Measurements from ENCODE around the gene SASH1. TPM values are rescaled to one million over a fixed set of nuclear protein-coding genes. Genes with fewer than 3 reads are reported as not detected.
A peak's percentile ranks its signal among the peaks of the same experiment; 100 is the strongest.

SASH1 gene
- total and polyA plus RNA-seq, 11 donors: 10.7 to 47.5 (median 28.2) TPM

DNA sequence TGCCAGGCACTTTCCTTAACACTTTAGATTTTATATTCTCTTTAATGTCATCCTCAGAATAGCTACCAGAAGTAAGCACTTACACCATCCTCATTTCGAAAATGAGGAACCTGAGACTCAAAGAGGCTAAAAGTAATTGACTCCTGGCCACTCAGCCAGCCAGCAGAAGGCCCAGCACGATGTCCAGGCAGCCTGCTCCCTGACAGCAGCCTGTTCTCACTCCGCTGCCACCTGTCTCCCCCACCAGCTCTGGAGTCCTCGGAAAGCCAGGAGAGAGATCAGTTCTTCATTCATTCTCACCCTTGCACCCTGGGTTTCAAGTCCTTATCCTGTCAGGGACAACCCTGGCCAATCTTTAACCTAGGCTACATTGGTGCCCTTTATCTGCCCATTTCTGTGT is 174.0 kb downstream of the SASH1 start:
- 54 to 75% (median 72%) methylated on average over 4 of the region's 4 CpGs for WGBS, 4 donors
- H3K4me3 ChIP-seq: no peak overlapping the region
- H3K4me1 ChIP-seq: peaks cover 0 to 93% (median 35%) of the 10 kb centered on the region in 12 donors
- peak overlapping the region in 3 of 12 donors; percentile 48 to 84 (median 56) for H3K27ac ChIP-seq
- peaks cover 0 to 65% (median 40%) of the 10 kb centered on the region in 9 donors for H3K36me3 ChIP-seq
- intact Hi-C loops (cut with DNase I): no loop called here
- no peaks in the 10 kb centered on the region for H3K27me3 ChIP-seq
- no peaks in the 10 kb centered on the region for H3K9me3 ChIP-seq
- DNase-seq (no peak), ATAC-seq (no peak)
- TF ChIP-seq, protein P1, sequence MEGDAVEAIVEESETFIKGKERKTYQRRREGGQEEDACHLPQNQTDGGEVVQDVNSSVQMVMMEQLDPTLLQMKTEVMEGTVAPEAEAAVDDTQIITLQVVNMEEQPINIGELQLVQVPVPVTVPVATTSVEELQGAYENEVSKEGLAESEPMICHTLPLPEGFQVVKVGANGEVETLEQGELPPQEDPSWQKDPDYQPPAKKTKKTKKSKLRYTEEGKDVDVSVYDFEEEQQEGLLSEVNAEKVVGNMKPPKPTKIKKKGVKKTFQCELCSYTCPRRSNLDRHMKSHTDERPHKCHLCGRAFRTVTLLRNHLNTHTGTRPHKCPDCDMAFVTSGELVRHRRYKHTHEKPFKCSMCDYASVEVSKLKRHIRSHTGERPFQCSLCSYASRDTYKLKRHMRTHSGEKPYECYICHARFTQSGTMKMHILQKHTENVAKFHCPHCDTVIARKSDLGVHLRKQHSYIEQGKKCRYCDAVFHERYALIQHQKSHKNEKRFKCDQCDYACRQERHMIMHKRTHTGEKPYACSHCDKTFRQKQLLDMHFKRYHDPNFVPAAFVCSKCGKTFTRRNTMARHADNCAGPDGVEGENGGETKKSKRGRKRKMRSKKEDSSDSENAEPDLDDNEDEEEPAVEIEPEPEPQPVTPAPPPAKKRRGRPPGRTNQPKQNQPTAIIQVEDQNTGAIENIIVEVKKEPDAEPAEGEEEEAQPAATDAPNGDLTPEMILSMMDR (IDR thresholded peaks at IDR 0.05): no peak
- TF ChIP-seq POLR2A (IDR thresholded peaks at IDR 0.05): no peak

DNA sequence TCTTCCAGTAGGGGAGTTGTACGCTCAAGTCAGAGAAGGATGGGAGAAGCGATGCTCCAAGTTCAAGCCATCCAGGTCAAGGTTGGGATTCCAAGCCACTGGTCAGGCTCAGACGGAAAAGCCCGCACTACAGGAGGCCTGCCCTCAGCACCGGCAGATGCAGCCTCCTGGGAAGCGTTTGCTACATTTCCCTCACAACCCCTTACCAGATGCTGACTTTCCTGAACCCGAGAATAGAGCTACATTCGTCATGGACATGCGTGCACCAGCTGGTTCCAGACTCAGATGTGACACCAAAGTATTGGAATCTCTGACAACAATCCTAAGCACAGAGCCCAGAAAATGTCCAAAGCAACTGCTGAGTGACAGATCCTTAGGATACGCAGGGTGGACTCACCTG is 174.8 kb downstream of the SASH1 start:
- Histone ChIP-seq H3K36me3 (peaks cover 0 to 73% (median 40%) of the 10 kb centered on the region in 9 donors), H3K9me3 (no peaks in the 10 kb centered on the region), H3K4me1 (peaks cover 0 to 93% (median 41%) of the 10 kb centered on the region in 12 donors), H3K27ac (peak overlapping the region in 7 of 12 donors; percentile 8 to 84 (median 44)), H3K27me3 (no peaks in the 10 kb centered on the region), H3K4me3 (no peak overlapping the region)
- 83 to 89% (median 84%) methylated on average over 9 to 10 of the region's 10 CpGs for WGBS, 4 donors
- peak in 1 of 4 donors; percentile 32 for ATAC-seq
- intact Hi-C loops (cut with DNase I): no loop called here
- no peak for TF ChIP-seq POLR2A (IDR thresholded peaks at IDR 0.05)
- TF ChIP-seq, protein P1 (IDR thresholded peaks at IDR 0.05): no peak
- DNase-seq: no peak

- TF ChIP-seq, protein P1 (IDR thresholded peaks at IDR 0.05): no peak
- no peak for TF ChIP-seq POLR2A (IDR thresholded peaks at IDR 0.05)
- Histone ChIP-seq H3K4me3 (no peak overlapping the region), H3K27me3 (no peaks in the 10 kb centered on the region), H3K36me3 (peaks cover 0 to 83% (median 40%) of the 10 kb centered on the region in 9 donors), H3K27ac (peak overlapping the region in 9 of 12 donors; percentile 8 to 84 (median 21)), H3K4me1 (peaks cover 0 to 93% (median 38%) of the 10 kb centered on the region in 12 donors), H3K9me3 (no peaks in the 10 kb centered on the region)
- peak in 2 of 5 donors; percentile 58 to 74 for DNase-seq
- WGBS, 4 donors: 63 to 75% (median 69%) methylated on average over 12 of the region's 12 CpGs
- ATAC-seq: peak; percentile 23 to 69 (median 50)
- intact Hi-C loops (cut with DNase I): no loop called here
These were observed 176.0 kb downstream of the SASH1 start for GRCh38 chr6:148518511-148519156.

DNA sequence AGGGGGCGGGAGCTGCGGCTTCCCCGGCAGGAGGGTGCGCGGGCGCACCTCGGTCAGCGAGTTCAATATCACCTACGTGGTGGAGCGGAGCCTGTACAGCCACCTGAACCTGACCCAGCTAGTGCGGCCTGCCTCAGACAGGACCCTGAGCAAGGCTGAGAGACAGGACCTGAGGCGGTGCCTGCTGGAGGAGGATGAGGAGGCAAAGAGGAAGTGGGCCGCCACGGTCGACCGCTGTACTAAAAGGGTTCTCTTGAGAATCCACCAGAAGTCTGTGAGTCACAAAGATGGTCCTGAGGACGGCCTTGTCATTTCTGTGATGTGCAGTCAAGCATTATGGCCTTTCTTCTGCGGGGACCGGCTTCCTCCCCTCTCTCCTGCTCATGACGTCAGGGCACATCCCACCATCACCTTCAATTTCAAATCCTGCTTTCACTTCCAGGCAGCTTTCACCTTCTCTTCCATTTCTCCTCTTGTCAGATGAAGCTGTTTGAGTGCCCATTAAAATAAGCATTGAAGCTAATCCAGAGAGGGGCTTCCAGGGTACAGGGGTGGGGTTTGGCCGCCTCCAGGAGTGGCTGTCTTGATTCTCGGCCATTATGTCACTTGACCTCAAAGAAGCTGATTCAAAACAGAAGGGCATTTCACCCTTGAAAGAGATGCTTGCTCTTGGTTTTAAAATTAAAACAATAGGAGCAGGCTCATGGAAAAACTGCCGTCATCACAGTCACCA is 177.6 kb downstream of the SASH1 start:
- ATAC-seq (peak in 2 of 4 donors; percentile 12 to 26), DNase-seq (peak in 1 of 5 donors; percentile 61)
- no peaks in the 10 kb centered on the region for H3K27me3 ChIP-seq
- no peak for TF ChIP-seq POLR2A (IDR thresholded peaks at IDR 0.05)
- TF ChIP-seq, protein P1 (IDR thresholded peaks at IDR 0.05): no peak
- intact Hi-C loops (cut with DNase I): no loop called here
- peak overlapping the region in 10 of 12 donors; percentile 1 to 84 (median 44) for H3K27ac ChIP-seq
- no peaks in the 10 kb centered on the region for H3K9me3 ChIP-seq
- WGBS, 4 donors: 83 to 91% (median 87%) methylated on average over 23 of the region's 23 CpGs
- peaks cover 0 to 89% (median 33%) of the 10 kb centered on the region in 12 donors for H3K4me1 ChIP-seq
- peaks cover 0 to 81% (median 46%) of the 10 kb centered on the region in 9 donors for H3K36me3 ChIP-seq
- H3K4me3 ChIP-seq: no peak overlapping the region

All from heart left ventricle (tissue), 16 donors.